Activated gamma-delta T cell treated with Interleukin-2 at 50 U/mL for 16 hours (primary cell): ENCODE data around the gene CCL20.
"Not testable (repeated sequence)": the region's sequence is repeated elsewhere in the genome, so short reads cannot be mapped to it uniquely, and the experiment has no call there.

ENCODE experiments used
- DNase-seq: peaks from one replicate; pipeline ENCODE4 v3.0.0-alpha.2; 2020

CCL20 gene, protein sequence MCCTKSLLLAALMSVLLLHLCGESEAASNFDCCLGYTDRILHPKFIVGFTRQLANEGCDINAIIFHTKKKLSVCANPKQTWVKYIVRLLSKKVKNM

DNA sequence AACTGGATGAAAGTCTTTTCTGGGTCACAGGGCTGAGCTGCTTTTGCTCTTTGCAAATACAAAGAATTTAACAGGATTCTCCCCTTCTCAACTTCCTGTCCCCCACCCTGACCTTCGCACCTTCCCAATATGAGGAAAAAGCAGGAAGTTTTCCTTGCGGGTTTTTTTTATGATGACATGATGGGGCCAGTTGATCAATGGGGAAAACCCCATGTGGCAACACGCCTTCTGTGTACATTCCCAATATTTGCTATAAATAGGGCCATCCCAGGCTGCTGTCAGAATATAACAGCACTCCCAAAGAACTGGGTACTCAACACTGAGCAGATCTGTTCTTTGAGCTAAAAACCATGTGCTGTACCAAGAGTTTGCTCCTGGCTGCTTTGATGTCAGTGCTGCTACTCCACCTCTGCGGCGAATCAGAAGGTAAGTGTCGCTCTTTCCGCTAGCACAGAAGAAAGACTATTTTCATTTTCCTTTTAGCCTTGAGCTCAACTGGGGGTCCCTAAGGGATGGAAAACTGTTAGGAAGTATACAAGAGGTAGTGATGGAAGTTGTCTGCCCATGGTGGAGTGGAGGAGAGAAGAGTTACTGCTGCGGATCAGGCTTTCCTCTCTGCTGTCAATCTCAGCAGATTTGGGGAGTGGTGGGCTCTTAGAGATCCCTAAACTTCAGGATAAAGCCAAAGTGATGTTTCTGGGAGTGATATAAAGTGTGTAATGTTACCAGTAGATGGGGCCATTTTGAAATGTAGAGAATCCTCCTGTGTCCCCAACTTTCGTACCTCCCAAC lies at the start of gene CCL20:
TSS of gene CCL20 (plus strand) at position 281 of the 792 bp plus-strand sequence. CDS start at position 351, 70 bp downstream.
- DNase-seq: no peak

DNA sequence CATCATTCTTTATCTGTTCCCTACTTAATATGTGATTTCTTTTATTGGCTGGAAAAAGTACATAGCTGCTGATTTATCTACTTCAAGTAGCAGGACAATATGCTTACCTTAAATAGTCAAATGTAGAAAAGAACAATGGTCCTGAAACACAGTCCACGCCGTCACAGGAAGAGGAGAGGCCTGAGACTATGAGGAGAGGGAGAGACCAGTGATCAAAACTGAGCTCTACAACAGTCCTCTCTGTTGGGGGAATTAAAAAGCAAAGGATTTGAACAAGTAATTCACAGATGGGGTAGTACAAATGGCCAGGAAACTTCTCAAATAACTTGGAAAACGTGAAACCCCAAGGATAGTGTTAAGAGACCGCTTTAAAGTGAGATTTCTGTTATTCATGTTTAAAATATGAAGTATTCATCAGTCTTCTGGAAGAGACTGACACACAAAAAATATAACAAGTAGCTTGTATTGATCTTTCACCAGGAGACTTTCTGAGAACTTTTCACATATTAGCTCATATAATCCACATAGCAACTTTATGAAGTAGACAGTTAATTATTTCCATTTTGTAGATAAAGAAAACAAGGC lies 47.8 kb upstream of the CCL20 start:
- DNase-seq: no peak

DNA sequence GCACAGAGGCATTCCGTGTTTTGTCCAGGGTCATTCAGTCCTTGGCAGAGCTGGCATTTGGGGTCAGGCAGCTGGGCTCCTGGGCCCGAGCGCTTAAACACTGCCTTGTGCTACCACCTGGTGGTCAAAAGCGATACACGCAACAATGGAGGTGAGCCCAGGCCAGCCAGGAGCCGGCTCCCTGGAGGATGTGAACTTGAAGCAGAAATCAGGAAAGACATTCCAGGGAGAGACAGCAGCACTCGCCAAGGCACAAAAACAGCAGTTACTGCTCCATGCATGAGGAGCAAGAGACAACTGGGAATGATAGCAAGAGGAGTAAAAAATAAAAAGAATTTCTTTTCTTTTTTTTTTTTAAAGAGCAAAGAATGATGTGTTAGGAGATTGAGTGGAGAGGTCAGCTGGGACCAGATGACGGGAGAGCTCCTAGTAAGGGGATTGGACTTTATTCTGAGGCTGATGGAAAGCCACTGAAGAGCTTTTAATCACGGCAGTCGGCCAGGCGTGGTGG lies 47.2 kb upstream of the CCL20 start:
- DNase-seq: peak; percentile 41

DNA sequence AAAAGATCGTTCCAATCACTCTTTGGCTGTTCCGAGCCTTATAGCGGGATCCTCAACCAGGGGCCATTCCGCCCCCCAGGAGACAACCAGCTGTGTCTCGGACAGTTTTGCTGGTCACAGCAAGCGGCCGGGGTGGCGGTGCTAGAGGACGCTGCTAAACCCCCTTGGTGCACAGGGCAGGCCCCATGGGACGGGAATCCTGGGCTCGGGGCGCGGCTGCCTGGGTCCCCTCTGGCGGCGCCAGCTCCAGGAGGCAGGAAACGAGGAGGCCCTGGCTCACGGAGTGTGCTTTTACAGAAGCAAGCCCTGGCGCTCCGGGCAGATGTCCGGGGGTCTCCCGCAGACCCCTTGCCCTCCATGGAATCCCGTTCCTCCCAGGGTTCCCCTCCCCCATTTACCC lies 45.8 kb upstream of the CCL20 start:
- DNase-seq: no peak

DNA sequence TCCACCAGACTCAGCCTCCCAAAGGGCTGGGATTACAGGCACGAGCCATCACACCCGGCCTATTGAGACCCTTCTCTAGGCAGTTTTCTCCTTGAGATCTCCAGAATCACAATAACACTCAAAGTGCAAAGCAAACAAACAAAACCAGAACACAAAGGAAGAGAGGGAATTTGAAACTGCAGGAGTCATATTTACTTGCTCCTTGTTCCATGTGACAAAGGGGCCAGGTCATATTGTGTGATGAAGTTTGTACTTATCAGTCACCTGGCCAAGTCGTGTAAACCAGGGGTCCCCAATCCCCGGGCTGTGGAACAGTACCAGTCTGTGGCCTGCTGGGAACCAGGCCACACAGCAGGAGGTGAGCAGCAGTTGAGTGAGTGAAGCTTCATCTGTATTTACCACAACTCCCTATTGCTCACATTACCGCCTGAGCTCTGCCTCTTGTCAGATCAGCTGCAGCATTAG lies 41.4 kb upstream of the CCL20 start:
- DNase-seq: no peak

DNA sequence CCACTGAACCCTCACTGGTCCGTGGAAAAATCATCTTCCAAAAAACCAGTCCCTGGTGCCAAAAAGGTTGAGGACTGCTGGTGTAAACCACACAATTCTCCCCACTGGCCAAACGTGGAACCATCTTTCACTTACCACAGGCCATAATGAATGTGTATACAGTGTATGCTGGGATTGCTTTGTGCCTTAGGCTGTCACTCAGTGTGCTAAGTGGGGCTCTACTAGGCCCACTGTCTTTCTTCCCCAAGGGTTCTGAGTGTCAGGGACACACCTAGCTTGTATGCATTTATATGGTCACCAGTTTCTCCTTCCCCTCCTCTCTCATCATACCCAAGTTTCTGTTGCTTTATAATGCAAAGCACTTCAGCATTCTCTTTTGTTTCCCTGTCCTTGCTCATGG lies 40.7 kb upstream of the CCL20 start:
- DNase-seq: no peak

DNA sequence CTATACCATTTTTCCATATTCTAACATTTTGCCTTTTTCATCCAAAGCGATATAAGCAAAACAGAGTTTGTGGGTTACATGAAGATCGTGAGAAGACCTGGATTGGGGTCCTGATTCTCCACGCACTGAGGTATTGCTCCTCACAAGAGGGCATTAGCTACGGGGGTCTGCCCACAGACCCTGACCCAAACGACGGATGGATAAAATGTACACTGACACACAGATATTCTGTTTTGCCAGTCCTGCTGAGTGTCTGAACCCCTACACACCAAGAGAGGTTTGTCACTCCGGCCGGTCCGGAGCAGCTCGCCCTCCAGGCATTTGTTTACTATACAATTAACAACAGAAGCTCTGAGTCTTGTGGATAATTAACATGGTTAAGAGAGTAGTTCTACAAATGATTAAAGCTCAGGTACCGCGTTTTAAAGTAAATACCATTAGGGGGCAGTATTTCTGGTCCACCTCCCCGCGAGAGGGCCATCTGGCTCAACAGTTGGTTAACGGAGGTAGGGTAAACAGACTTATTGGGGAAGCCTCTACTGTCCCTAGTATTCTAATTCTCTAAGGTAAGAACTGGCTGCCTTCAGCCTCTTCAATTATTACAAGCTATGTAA lies 39.5 kb upstream of the CCL20 start:
- no peak for DNase-seq

DNA sequence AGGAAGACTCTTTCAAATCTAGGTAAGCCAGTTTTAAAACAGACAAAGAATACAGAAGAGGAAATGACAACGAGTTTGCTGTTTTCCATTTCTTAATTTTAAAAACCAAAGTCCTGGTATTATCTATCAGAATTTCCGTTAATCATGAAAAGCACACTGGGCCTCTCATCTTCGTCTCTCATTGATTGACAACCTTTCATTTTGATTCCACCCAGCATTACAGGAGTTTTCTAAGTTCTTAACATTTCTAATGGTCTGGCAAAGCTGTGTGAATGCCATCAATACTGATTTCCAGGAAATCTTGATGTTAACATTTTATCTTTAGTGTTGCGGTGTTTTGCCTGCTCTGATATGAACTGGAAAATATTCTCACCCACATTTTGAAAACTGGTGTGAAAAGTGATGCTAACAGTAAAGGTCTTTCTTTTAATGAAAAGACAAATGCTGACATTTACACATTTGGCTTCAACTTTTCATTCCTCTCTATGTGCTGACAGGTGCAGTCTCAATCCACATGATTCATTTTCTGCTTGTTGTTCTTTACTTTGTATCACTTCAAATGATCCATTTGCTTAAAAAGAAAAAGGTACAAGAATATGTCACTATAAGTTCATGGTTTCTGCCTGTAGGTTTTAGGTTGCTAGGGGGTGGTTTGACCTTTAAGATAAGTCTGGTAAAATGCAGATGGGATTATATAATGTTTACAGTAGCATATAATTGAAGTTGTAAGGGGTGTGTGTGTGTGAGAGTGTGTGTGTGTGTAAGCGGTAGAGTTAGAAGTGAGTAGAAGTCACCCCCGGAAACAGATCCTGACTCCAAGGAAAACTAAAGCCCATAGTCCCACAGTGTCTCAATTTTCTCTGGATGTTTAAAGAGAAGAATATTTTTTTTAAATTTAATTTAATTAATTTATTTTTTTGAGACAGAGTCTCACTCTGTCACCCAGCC lies 38.5 kb upstream of the CCL20 start:
- DNase-seq: no peak

DNA sequence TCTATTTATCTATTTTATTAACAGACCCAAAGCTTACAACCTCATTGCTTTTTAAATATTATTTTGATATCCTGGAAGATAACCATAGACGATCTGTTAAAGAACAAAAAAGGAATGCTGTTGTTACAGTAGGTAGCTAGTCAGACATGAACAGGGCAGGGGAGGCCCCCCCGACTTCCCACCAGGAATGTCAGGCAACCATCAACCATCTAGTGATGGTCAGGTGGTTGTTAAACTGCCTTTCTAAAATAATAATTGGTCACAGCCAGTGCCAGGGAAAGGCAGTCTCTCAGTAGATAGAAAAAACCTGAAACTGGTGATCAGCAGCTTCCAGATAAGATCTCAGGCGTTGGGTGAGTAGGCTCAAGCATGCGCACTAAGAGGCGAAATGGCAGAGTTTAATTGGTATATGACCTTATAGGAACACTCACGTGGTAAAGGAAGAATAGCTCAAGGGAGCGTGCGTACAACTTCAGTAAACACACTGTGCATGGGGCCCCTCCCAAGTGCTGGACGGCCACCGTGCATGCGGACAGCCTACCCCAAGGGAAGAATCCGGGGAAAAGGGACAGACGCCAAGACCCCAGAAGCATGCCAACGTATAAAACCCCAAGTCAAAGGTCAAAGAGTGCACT lies 32.5 kb upstream of the CCL20 start:
- no peak for DNase-seq

DNA sequence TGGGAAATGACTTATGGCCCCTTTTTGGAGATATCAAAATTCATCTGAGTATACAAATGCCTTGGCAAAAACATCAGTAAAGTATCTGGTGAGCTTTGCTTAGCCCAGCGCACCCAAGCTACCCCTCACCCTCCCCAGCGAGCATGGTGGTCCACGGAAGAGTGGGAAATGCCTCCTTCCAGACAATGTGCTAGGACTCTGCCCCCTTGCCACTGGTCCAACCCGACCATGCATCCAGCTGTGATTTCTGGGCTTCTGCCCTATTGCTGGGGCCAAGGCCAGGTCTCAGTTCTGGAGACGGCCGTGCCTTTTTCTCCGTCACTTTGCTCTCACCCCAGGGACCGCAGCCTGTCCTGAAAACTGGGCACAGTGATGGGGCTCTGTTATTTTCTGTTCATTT lies 31.8 kb upstream of the CCL20 start:
- no peak for DNase-seq

DNA sequence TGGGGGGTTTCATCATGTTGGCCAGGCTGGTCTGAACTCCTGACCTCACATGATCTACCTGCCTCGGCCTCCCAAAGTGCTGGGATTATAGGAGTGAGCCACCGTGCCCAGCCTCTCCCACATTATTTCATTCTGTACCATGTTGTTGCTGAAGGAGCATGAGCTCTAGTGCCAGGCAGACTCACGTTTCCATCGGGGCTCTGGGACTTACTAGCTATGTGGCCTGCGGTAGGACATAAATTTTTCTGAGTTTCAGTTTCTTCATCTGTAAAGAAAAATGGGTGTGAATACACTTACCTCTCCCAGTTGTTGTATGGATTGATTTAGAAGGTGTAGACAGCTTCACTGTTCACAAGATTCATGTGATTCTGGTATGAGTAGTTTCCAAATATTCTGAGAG lies 30.8 kb upstream of the CCL20 start:
- DNase-seq: no peak

DNA sequence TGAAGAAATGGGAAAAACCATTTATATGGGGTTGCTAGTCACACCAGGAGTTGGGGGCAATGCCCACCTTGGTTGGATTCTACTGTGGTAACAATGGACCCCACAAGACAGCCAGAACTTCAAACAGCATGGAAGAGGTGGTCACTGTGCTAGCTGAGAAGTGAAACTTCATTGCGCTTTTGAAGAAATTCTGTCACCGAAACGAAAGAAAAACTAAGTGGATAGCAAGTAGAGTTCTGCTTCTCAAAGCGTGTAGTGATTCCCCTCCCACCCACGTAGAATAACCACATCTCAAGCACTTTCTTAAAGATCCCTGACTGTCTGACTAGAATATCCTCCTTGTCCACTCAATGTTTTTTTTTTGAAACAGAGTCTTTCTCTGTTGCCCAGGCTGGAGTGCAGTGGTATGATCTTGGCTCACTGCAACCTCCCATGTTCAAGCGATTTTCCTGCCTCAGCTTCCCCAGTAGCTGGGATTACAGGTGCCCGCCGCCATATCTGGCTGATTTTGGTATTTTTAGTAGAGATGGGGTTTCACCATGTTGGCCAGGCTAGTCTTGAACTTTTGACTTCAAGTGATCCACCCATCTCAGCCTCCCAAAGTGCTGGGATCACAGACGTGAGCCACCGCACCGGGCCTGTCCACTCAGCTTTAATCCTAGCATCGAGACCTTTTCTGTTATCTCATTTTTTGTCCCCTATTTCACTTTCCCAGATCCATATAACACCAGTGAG lies 30.1 kb upstream of the CCL20 start:
- no peak for DNase-seq

DNA sequence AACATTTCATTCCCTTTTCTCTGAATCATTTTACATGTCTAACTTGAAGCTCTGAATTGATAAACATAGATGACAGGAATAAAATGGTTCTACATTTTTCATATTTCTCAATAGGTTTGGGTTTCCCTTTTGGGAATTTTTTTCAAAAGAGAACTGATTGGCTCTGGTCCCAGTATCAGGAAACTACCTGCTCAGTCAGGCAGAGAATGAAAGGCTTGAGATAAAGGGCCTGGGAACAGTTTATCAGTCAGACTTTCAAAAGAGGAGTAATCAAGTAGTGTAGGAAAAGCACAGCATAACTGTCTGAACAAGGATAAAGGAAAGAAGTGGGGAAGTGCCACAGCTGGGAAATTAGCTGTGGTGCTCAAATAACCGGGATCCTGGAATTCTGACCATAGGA lies 28.3 kb upstream of the CCL20 start:
- no peak for DNase-seq

DNA sequence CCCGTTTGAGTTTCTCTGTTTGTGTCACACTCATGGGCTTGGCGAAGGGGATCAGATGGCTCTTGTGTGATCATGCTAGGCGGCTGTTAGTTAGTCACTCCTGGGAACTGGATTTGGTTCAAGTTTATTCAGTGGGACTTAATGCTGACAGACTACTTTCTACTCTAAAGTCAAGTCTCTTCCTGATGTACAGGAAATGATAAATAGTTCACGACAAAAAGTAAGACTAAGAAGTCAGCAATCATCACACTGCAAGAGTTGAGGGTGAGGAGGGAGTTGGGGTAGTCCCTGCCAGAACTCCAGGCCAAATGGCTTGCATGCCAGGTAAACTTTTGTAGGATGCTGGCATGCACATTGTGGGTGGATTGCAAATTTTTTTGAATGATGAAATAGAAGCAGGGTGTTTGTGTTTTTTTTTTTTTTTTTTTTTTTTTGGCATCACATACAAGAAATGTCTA lies 25.1 kb upstream of the CCL20 start:
- no peak for DNase-seq

DNA sequence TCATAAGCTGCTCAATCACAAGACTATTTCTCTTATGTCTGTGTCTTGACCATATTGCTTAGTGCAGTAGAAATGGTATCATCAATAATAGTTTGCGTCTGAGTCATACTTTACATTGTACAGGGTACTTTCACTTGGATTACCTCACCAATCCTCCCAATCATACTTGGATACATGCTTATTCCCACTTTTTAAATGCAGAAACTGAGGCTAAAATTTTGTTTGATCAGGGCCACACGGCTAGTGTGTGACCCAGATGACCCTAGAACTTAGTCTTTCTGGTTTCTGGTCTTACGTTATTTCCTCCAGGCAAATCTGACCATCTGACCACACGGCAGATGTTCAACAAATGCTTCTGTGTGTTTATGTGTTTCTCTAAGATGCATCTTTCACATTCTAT lies 23.8 kb upstream of the CCL20 start:
- no peak for DNase-seq

DNA sequence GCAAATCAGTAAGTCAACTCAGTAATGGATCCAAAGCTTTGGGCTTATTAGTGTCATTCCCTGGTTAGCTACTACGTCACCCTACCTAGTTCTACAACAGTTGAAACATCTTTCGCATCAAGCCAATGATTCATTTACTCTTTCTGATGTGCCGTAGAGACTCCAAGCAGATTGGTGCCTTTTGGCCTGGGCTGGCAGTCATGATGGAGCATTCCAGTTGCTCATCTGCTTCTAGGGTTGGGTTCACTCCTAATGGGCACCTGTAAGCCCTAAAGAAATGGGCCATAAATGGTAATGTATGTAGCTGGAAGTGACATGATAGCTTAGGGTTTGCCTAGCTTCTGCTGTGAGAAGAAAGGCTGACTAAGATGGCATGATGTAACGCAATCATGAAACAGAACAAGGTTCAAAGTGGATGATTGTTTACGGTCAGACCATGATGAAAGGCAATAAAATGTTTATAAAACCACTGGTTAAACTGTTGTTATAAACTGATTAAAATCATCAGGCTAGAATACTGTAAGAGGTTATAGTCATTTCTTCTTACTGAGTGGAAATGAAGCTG lies 20.4 kb upstream of the CCL20 start:
- DNase-seq: no peak

DNA sequence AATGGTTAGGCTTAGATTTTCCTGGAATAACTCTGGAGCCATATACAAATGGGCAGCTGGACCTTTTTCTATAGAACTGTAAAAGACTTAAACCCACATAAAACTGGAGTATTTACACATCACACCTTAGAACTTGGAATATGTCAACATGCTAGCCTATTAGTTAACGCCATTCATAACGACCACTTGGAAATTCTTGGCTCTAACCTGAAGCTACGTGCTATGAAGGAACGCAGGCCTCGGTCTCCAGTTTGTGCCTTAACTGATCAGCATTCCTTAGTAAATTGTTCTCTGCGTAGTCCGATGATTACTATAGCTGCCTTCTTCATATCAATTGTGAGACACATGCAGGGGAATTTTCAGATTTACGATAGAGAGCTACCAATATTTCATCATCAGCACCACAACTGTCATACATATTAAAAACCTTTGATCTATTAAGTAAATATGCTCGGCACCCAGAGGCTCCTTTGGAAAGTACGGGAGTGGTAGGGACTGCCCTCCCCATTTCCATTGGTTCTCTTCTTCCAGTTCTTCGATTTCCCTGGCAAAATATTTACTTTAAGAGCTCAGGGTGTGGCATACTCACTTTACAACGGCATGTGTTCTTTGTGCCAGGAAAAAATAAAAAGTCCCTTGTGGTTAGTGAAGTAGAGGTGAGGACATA lies 17.5 kb upstream of the CCL20 start:
- DNase-seq: no peak

DNA sequence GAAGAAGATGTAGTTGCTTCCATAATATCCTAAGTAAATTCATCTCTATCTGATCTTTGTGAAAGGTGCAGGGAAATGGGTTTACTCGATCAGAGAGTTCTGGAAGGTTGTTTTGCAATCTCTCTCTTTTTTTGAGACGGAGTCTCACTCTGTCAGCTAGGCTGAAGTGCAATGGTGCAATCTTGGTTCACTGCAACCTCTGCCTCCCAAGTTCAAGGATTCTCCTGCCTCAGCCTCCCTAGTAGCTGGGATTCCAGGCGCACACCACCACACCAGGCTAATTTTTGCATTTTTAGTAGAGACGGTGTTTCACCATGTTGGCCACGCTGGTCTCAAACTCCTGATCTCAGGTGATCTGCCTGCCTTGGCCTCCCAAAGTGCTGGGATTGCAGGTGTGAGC lies 16.9 kb upstream of the CCL20 start:
- not testable (repeated sequence) for DNase-seq

DNA sequence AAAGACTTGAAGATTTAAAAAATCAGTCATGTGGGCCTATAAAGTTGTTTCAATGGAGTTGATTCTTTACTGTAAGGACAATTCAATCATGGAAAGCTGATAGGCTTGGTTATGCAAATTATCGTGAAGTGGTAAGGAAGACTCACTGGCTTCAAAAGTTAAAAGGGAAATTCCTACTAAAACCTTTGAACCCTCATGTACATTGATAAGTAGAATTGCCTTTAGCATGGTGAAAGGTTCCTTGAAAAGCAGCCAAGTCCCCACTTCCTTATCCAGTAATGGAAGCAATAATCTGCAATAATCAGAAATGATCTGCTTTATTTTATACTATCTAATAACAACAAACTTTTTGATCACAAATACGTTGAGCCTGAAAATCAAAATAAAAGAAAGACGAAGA lies 14.4 kb upstream of the CCL20 start:
- DNase-seq: no peak

DNA sequence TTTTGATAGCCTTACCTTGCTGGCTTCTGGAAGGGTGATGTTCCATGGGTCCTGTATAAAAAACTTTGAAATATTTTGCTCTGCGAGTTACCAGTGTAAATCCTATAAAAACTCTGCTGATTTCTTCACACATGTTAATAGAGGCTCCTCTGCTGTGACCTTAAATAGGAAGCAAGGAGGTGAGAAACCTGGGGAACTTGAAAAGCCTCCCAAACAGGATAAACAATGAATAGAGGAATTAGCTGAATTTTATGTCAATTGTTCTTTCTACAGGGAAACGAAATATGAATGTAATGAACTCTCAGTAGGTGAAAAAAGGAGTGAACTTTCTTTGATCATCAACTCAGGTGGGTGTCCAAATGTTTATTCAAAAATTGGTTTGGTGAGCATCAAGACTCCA lies 10.8 kb upstream of the CCL20 start:
- DNase-seq: no peak
